HFF-Myc (cell line): Measurements from ENCODE around the gene ANKS1B.
"Not testable (repeated sequence)": the region's sequence is repeated elsewhere in the genome, so short reads cannot be mapped to it uniquely, and the experiment has no call there.

ENCODE experiments used
- DNase-seq: peaks from one replicate; pipeline ENCODE4 v3.0.0-alpha.2; 2011; ENCODE audit warnings: low read depth; ENCODE audit errors: extremely low read depth
- H3K4me3 ChIP-seq: replicated peaks from 2 replicates; pipeline ENCODE4 v1.5.1; 2011; ENCODE audit warnings: low read depth, mild to moderate bottlenecking, control low read depth, low read length
- CTCF ChIP-seq: IDR thresholded peaks from 2 replicates; pipeline ENCODE4 v1.5.1; 2012; ENCODE audit warnings: mild to moderate bottlenecking, low read depth, low read length, control low read depth; ENCODE audit errors: missing control alignments

Gene ANKS1B

GRCh38 chr12:99732131-99732530, 252.6 kb downstream of the ANKS1B start:
- no peak for DNase-seq
- no peak for TF ChIP-seq CTCF
- no peak overlapping the region for H3K4me3 ChIP-seq

- no peak for DNase-seq
- H3K4me3 ChIP-seq: no peak overlapping the region
- no peak for TF ChIP-seq CTCF
Observed at GRCh38 chr12:99722690-99723486, 261.8 kb downstream of the ANKS1B start.

- TF ChIP-seq CTCF: no peak
- no peak overlapping the region for H3K4me3 ChIP-seq
- DNase-seq: no peak
Observed at GRCh38 chr12:99721715-99722275, 262.9 kb downstream of the ANKS1B start.

DNA sequence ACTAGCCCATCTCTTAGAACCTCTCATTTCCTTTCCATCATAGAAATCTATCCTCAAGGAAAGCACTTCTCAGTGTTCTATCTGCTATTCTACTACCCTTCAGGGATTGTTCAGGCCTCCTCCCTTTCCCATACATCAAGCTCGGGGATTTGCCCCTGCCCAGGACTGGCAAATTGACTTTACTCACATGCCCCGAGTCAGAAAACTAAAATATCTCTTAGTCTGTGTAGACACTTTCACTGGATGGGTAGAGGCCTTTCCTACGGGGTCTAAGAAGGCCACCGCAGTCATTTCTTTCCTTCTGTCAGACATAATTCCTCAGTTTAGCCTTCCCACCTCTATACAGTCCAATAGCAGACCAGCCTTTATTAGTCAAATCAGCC, 264.7 kb downstream of the ANKS1B start:
- DNase-seq: not testable (repeated sequence)

DNA sequence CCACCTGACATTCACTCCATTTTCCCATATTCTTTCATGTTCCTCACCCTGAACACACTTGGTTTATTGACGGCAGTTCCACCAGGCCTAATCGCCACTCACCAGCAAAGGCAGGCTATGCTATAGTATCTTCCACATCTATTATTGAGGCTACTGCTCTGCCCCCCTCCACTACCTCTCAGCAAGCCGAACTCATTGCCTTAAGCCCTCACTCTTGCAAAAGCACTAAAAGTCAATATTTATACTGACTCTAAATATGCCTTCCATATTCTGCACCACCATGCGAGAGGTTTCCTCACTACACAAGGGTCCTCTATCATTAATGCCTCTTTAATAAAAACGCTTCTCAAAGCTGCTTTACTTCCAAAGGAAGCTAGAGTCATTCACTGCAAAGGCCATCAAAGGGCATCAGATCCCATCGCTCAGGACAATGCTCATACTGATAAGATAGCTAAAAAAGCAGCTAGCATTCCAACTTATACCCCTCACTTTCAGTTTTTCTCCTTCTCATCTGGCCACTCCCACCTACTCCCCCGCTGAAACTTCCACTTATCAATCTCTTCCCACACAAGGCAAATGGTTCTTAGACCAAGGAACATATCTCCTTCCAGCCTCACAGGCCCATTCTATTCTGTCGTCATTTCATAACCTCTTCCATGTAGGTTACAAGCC, 265.2 kb downstream of the ANKS1B start:
- H3K4me3 ChIP-seq, DNase-seq: not testable (repeated sequence)

More for the DNA sequence above, 264.7 kb downstream of the ANKS1B start:
- not testable (repeated sequence) for H3K4me3 ChIP-seq

DNA sequence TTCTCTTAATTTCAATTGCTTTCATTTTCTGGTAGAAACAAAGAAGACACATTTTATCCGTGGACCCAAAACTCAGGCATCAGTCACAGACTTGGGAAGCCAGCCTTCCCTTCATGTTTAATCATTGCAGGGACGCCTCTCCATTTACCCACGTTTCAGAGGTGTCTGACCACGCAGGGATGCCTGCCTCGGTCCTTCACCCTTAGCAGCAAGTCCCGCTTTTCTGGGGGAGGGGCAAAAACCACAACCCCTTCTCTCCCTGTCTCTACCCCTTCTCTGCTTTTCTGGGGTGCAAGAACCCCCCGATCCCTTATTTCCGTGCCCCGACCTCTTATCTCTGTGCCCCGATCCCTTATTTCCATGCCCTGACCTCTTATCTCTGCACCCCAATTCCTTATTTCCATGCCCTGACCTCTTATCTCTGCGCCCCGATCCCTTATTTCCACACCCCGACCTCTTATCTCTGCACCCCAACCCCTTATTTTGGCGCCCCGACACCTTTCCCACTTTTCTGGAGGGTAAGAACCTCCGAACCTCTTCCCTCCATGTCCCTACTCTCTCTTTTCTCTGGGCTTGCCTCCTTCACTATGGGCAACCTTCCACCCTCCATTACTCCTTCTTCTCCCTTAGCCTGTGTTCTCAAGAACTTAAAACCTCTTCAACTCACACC, 268.8 kb downstream of the ANKS1B start:
- not testable (repeated sequence) for DNase-seq, H3K4me3 ChIP-seq

GRCh38 chr12:99714921-99715320, 269.8 kb downstream of the ANKS1B start:
- not testable (repeated sequence) for DNase-seq, H3K4me3 ChIP-seq

DNA sequence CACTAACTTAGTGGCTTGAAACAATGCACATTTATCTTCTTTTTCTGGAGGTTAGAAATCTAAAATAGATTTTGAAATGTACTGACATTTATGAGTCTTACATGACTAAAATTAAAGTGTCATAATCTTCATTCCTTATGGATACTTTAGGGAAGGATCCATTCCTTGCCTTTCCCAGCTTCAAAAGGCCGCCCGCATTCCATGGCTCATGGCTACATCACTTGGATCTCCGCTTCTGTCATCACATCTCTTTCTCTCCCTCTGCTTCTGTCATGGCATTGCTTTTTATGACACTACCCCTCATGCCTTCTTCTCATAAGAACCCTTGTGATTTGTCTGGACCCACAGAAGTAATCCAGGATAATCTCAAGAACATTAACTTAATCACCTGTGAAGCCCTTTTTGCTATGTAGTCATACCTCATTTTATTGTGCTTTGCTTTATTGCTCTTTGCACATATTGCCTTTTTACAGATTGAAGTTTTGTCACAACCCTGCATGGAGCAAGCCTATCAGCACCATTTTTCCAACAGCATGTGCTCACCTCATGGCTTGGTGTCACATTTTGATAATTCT, 270.7 kb downstream of the ANKS1B start:
- TF ChIP-seq CTCF: no peak
- H3K4me3 ChIP-seq: no peak overlapping the region
- DNase-seq: no peak
